Measurements from ENCODE around the gene KRT35.

KRT35 gene

DNA sequence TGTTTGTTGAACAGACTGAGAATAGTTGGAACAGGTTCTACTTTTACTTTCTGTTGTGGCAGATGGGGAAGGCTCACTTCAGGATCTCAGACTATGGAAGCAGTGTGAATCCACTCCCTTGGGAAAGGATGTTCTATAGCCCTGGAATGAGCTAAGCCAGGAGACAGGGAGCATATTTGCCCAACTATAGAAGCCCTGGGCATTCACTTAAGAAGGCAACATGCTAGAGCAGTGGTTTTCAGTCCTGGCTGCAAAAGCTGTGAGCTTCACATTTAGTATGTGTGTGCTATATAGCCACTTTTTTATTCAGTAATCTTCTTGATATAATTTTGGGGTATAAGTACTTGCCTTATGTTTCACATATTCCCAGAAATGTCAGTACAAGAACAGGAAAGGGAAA is 12.6 kb downstream of the KRT35 start:
- in situ Hi-C loops (cut with MboI; ENCODE audit: low pct_unique_long_range_greater_than_20kb, low sequenced_read_pairs), result no loop called here
- DNase-seq, result no peak

GRCh38 chr17:41467561-41467960 is 13.4 kb downstream of the KRT35 start:
- no peak for DNase-seq
- in situ Hi-C loops (cut with MboI; ENCODE audit: low pct_unique_long_range_greater_than_20kb, low sequenced_read_pairs), result no loop called here

DNA sequence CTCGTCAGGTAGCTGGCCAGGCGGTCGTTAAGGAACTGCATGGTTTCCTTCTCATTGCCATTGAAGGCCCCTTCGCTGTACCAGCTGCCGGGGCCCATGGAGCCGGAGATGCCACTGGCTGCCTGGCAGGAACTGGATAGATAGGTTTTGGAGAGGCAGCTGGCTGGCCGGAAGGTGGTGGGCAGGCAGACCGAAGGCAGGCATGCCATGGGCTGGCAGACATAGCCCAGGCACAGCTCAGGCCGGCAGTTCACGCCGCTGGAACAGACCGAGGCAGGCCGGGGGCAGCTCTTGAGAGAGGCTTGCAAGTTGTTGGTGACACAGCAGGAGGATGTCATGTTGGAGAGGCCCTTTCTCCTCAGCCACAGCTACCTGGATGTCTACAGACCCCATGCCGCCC is 14.0 kb downstream of the KRT35 start, which contains the start of gene KRT32:
TSS of gene KRT32 (minus strand) at position 399 of the 400 bp plus-strand sequence. CDS start at position 338, 61 bp downstream.
- in situ Hi-C loops (cut with MboI; ENCODE audit: low pct_unique_long_range_greater_than_20kb, low sequenced_read_pairs), result no loop called here

GRCh38 chr17:41464682-41465081 is 16.3 kb downstream of the KRT35 start:
- in situ Hi-C loops (cut with MboI; ENCODE audit: low pct_unique_long_range_greater_than_20kb, low sequenced_read_pairs), result no loop called here

More for the DNA sequence above, 14.0 kb downstream of the KRT35 start, which contains the start of gene KRT32:
- no peak for DNase-seq

GRCh38 chr17:41464173-41464572 is 16.8 kb downstream of the KRT35 start:
- no peak for DNase-seq
- in situ Hi-C loops (cut with MboI; ENCODE audit: low pct_unique_long_range_greater_than_20kb, low sequenced_read_pairs), result no loop called here

More at GRCh38 chr17:41464682-41465081, 16.3 kb downstream of the KRT35 start:
- no peak for DNase-seq

DNA sequence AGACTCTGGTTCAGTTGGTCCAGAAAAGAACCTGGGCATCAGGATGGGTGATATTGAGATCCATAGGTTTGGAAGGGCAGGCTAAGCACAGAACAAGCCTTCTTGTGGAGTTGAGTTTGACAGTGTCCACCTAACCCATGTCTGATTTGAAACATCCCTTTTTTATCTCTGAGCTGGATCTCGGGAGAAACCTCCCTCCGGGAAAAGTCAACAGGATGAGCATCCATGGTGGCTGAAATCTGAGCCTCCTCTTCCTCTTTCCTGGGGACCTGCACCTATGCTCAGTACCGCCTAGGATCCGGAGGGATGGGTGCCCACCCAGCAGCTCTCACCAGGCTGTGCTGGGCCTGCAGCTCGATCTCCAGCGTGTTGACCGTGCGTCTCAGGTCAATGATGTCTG is 17.2 kb downstream of the KRT35 start:
- in situ Hi-C loops (cut with MboI; ENCODE audit: low pct_unique_long_range_greater_than_20kb, low sequenced_read_pairs), result no loop called here
- DNase-seq, result no peak

- in situ Hi-C loops (cut with MboI; ENCODE audit: low pct_unique_long_range_greater_than_20kb, low sequenced_read_pairs), result no loop called here
- DNase-seq, result no peak
Measured at GRCh38 chr17:41462705-41463104, 18.2 kb downstream of the KRT35 start.

DNA sequence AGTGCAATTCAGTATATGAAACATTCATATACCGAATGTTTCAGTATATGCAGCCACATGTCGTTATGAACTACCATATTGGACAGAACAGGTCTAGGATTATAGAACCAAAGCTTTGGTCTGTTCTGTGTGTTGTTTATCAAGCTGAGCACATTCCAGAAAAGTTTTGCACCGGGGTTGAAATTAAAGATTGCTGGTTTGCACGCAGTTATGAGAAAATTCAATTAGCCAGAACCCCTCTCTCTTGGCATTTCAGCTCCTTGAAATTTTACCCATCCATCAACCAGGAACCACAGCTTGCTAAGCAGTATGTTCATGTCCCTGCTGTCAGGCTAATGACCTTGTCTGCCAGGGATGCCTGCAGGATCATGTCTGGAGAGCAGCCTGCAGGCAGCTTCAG is 23.3 kb downstream of the KRT35 start:
- no peak for DNase-seq
- in situ Hi-C loops (cut with MboI; ENCODE audit: low pct_unique_long_range_greater_than_20kb, low sequenced_read_pairs), result no loop called here

- DNase-seq, result no peak
- in situ Hi-C loops (cut with MboI; ENCODE audit: low pct_unique_long_range_greater_than_20kb, low sequenced_read_pairs), result no loop called here
Measured at GRCh38 chr17:41456204-41456603, 24.7 kb downstream of the KRT35 start.

DNA sequence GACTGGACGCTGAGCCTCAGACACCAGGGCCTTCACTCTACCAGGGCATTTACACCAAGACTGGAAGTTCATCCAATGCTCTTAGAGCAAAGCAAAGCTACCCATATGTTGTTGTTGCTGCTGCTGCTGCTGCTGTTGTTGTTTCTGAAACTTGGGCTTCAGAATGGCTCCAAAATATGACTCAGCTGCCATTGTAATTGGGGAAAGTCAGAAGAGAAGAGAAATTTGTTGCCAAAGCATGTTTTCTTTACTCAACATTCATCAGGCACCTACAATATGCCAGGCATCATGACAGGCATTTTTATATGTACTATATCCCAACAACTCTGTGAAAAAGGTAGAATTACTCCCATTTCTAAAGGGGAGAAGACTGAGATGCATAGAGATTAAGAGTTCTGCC is 25.7 kb downstream of the KRT35 start:
- in situ Hi-C loops (cut with MboI; ENCODE audit: low pct_unique_long_range_greater_than_20kb, low sequenced_read_pairs), result no loop called here
- no peak for DNase-seq

DNA sequence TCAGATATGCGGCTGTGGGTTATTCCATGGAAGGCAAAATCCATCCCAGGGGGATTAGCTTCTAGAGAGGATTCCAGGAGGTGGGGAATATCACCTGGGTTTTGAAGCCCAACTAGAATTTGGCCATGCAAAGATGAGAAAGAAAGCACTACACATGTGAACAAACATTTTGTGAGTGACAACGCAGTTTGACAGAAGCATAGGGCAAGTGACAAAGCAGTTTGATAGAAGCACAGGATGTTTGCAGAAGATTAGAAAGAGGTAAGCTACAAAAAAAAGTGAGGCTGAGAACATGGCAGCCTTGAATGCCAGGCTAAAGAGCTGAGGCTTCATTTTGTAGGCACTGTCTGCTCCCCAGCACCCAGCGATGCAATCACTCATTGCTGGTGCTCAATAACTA is 27.9 kb downstream of the KRT35 start:
- DNase-seq, result no peak

GRCh38 chr17:41452281-41452680 is 28.7 kb downstream of the KRT35 start:
- in situ Hi-C loops (cut with MboI; ENCODE audit: low pct_unique_long_range_greater_than_20kb, low sequenced_read_pairs), result no loop called here
- no peak for DNase-seq

More for the DNA sequence above, 27.9 kb downstream of the KRT35 start:
- in situ Hi-C loops (cut with MboI; ENCODE audit: low pct_unique_long_range_greater_than_20kb, low sequenced_read_pairs), result no loop called here

- no peak for DNase-seq
- in situ Hi-C loops (cut with MboI; ENCODE audit: low pct_unique_long_range_greater_than_20kb, low sequenced_read_pairs), result no loop called here
Measured at GRCh38 chr17:41451154-41451728, 29.7 kb downstream of the KRT35 start.

GRCh38 chr17:41449008-41449407 is 31.9 kb downstream of the KRT35 start:
- no peak for DNase-seq
- in situ Hi-C loops (cut with MboI; ENCODE audit: low pct_unique_long_range_greater_than_20kb, low sequenced_read_pairs), result no loop called here

- in situ Hi-C loops (cut with MboI; ENCODE audit: low pct_unique_long_range_greater_than_20kb, low sequenced_read_pairs), result no loop called here
- DNase-seq, result no peak
Measured at GRCh38 chr17:41448506-41448905, 32.4 kb downstream of the KRT35 start.

DNA sequence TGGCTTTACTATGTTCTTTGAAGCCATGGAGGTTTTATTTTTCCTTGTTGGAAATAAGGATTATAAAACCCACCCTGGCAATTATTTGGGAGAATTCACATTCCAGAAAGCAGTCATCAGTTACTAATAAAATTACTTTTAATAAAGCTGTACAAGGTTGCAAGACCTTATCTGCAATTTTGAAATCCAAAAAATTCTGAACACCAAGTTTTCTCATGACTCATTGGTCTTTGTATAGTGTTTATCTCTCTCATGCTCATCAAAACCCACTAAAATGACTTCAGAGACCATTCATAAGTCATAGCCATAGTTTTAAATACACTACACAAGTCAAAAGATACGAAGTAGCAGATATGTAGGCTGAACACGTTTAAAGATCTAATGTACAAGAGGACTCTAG is 34.1 kb downstream of the KRT35 start:
- in situ Hi-C loops (cut with MboI; ENCODE audit: low pct_unique_long_range_greater_than_20kb, low sequenced_read_pairs), result no loop called here
- no peak for DNase-seq

DNA sequence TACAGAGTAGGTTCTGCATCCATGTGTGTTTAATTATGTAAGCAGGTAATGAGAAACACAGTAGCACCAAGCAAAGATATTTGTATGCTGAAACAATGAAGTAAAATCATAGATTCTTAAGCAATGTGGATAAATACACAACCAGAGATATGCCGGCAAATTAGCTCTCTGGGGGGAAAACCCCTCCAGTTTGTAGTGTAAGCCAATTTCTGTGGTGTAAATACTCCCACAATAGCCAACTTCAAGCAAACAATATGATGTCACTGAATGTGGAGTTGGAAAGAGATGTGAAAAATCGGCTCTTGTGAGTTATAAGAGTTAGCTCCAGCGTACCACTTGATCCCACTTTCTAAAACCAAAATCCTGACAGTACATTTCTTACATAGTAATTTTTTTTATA is 36.3 kb downstream of the KRT35 start:
- no peak for DNase-seq
- in situ Hi-C loops (cut with MboI; ENCODE audit: low pct_unique_long_range_greater_than_20kb, low sequenced_read_pairs), result no loop called here

GRCh38 chr17:41444186-41444585 is 36.8 kb downstream of the KRT35 start:
- DNase-seq, result no peak
- in situ Hi-C loops (cut with MboI; ENCODE audit: low pct_unique_long_range_greater_than_20kb, low sequenced_read_pairs), result no loop called here

GRCh38 chr17:41442739-41443138 is 38.2 kb downstream of the KRT35 start:
- in situ Hi-C loops (cut with MboI; ENCODE audit: low pct_unique_long_range_greater_than_20kb, low sequenced_read_pairs), result no loop called here
- no peak for DNase-seq

- in situ Hi-C loops (cut with MboI; ENCODE audit: low pct_unique_long_range_greater_than_20kb, low sequenced_read_pairs), result no loop called here
- DNase-seq, result no peak
Measured at GRCh38 chr17:41440531-41441033, 40.4 kb downstream of the KRT35 start, which contains the start of gene KRT38. TSS of gene KRT38 (minus strand) at chr17:41440983. CDS start at chr17:41440921, 62 bp downstream.

GRCh38 chr17:41439375-41439774 is 41.6 kb downstream of the KRT35 start:
- no peak for DNase-seq
- in situ Hi-C loops (cut with MboI; ENCODE audit: low pct_unique_long_range_greater_than_20kb, low sequenced_read_pairs), result no loop called here
